Liver (tissue), 9 donors: ENCODE measurements around the gene VPS37B. TPM values are rescaled to one million over a fixed set of nuclear protein-coding genes. Genes with fewer than 3 reads are reported as not detected.
A peak's percentile ranks its signal among the peaks of the same experiment; 100 is the strongest.
"Not testable (repeated sequence)": the region's sequence is repeated elsewhere in the genome, so short reads cannot be mapped to it uniquely, and the experiment has no call there.

Source experiments
- DNase-seq: peaks from one replicate; pipeline ENCODE4 v3.0.0-alpha.2; 2017; ENCODE audit warnings: low spot score
- H3K27ac ChIP-seq, 2 donors: one replicate each; pipeline ENCODE4 v1.7.0; 2013; ENCODE audit warnings: inconsistent platforms in 2 of 2, low read length in 2 of 2, control low read depth in 1 of 2, low read depth in 1 of 2, mild to moderate bottlenecking in 1 of 2
- H3K27me3 ChIP-seq, 4 donors: one replicate each; pipeline versions ENCODE4 v1.6.1 to v1.7.0; 2013; ENCODE audit warnings: low read length in 3 of 4, inconsistent platforms in 1 of 4, mild to moderate bottlenecking in 1 of 4, moderate library complexity in 1 of 4; ENCODE audit not compliant: control insufficient read depth in 4 of 4, insufficient read depth in 4 of 4
- H3K36me3 ChIP-seq, 4 donors: one replicate each; pipeline versions ENCODE4 v1.6.1 to v1.7.0; 2013; ENCODE audit warnings: low read length in 3 of 4, mild to moderate bottlenecking in 3 of 4, low read depth in 1 of 4, moderate library complexity in 1 of 4; ENCODE audit not compliant: control insufficient read depth in 4 of 4, insufficient read depth in 3 of 4
- H3K4me1 ChIP-seq, 4 donors: one replicate each; pipeline versions ENCODE4 v1.6.1 to v1.7.0; 2013; ENCODE audit warnings: low read length in 3 of 4, mild to moderate bottlenecking in 3 of 4, moderate library complexity in 1 of 4; ENCODE audit not compliant: control insufficient read depth in 4 of 4, insufficient read depth in 4 of 4
- H3K4me3 ChIP-seq, 3 donors: one replicate each; pipeline versions ENCODE4 v1.6.1 to v1.7.0; 2013; ENCODE audit warnings: low read length in 3 of 3, control low read depth in 1 of 3, low read depth in 1 of 3, mild to moderate bottlenecking in 1 of 3
- H3K9ac ChIP-seq, 2 donors: one replicate each; pipeline ENCODE4 v1.7.0; 2013; ENCODE audit warnings: low read length in 2 of 2, mild to moderate bottlenecking in 2 of 2, moderate library complexity in 2 of 2, control low read depth in 1 of 2, low read depth in 1 of 2
- H3K9me3 ChIP-seq, 4 donors: one replicate each; pipeline versions ENCODE4 v1.6.1 to v1.7.0; 2013; ENCODE audit warnings: low read length in 3 of 4; ENCODE audit not compliant: control insufficient read depth in 4 of 4
- EGR1 ChIP-seq, 2 donors: IDR thresholded peaks; 2 replicates each; pipeline ENCODE4 v1.6.1; 2016 to 2018; ENCODE audit warnings: antibody characterized with exemption in 2 of 2, low read depth in 2 of 2
- FOXA1 ChIP-seq: IDR thresholded peaks from 2 replicates; pipeline ENCODE4 v1.6.1; 2016; ENCODE audit warnings: antibody characterized with exemption
- FOXA2 ChIP-seq: IDR thresholded peaks from 2 replicates; pipeline ENCODE4 v1.6.1; 2016; ENCODE audit warnings: antibody characterized with exemption
- GABPA ChIP-seq, 2 donors: IDR thresholded peaks in 1 of 2; conservative IDR thresholded peaks in 1 of 2; 2 replicates each; pipeline ENCODE4 v1.6.1; 2016; ENCODE audit warnings: antibody characterized with exemption in 2 of 2, mild to moderate bottlenecking in 1 of 2, moderate library complexity in 1 of 2
- HNF4A ChIP-seq, 2 donors: conservative IDR thresholded peaks; 2 replicates each; pipeline ENCODE4 v1.6.1; 2016; ENCODE audit warnings: antibody characterized with exemption in 2 of 2, mild to moderate bottlenecking in 2 of 2
- HNF4G ChIP-seq: IDR thresholded peaks from 2 replicates; pipeline ENCODE4 v1.6.1; 2016; ENCODE audit warnings: antibody characterized with exemption
- JUND ChIP-seq, 2 donors: IDR thresholded peaks; 2 replicates each; pipeline ENCODE4 v1.6.1; 2016; ENCODE audit warnings: antibody characterized with exemption in 2 of 2
- NR2F2 ChIP-seq: IDR thresholded peaks from 2 replicates; pipeline ENCODE4 v1.6.1; 2016; ENCODE audit warnings: antibody characterized with exemption
- RAD21 ChIP-seq, 2 donors: IDR thresholded peaks; 2 replicates each; pipeline ENCODE4 v1.6.1; 2016; ENCODE audit warnings: antibody characterized with exemption in 2 of 2, mild to moderate bottlenecking in 2 of 2
- RXRA ChIP-seq, 2 donors: IDR thresholded peaks; 2 replicates each; pipeline ENCODE4 v1.6.1; 2017 to 2018; ENCODE audit warnings: antibody characterized with exemption in 2 of 2, mild to moderate bottlenecking in 1 of 2
- SP1 ChIP-seq: IDR thresholded peaks from 2 replicates; pipeline ENCODE4 v1.6.1; 2018; ENCODE audit warnings: antibody characterized with exemption, mild to moderate bottlenecking
- TAF1 ChIP-seq: conservative IDR thresholded peaks from 2 replicates; pipeline ENCODE4 v1.6.1; 2016; ENCODE audit warnings: antibody characterized with exemption, mild to moderate bottlenecking
- YY1 ChIP-seq: IDR thresholded peaks from 2 replicates; pipeline ENCODE4 v1.6.1; 2016; ENCODE audit warnings: antibody characterized with exemption, mild to moderate bottlenecking
- WGBS: extraction: QIAGEN DNeasy Blood & Tissue Kit; methylation state at CpG from one replicate; pipeline ENCODE4 v1.1.7; 2013; 5-methylcytosine and 5-hydroxymethylcytosine counted together
- polyA plus RNA-seq, 2 donors: library from polyadenylated mRNA; stranded (reverse) in 1 of 2; unstranded in 1 of 2; fragments of 200-250 nt in 1 of 2; fragments of >200 nt in 1 of 2; fragmentation: Nextera tagmentation in 1 of 2; extraction: Ambion mirVana in 1 of 2; gene quantifications; one replicate each; pipeline versions ENCODE4 v1.2.1 to v1.2.3, GENCODE V29; 2013 to 2015
- total RNA-seq, 2 donors: library from RNA; depleted of rRNA; stranded (reverse); fragments of >200 nt; gene quantifications; one replicate each; pipeline ENCODE4 v1.2.3, GENCODE V29; 2014
- TF ChIP-seq, protein P1 (sequence below): fragments of 150-350 bp; IDR thresholded peaks from 2 replicates; pipeline ENCODE4 v1.5.1; 2017; ENCODE audit warnings: improper control_type of control experiment, low read depth, low read length; ENCODE audit not compliant: missing input control
- TF ChIP-seq, protein P2 (sequence below): IDR thresholded peaks from 2 replicates; pipeline ENCODE4 v1.6.1; 2016; ENCODE audit warnings: antibody characterized with exemption
- TF ChIP-seq, protein P3 (sequence below): IDR thresholded peaks from 2 replicates; pipeline ENCODE4 v1.6.1; 2016; ENCODE audit warnings: antibody characterized with exemption, mild to moderate bottlenecking
- donor health status: healthy.
- donor health status: healthy.
- donor health status: healthy.
- donor health status: healthy.
- donor health status: healthy.

Gene VPS37B
- total and polyA plus RNA-seq, 4 donors: 2.3 to 6.8 (median 3.8) TPM

DNA sequence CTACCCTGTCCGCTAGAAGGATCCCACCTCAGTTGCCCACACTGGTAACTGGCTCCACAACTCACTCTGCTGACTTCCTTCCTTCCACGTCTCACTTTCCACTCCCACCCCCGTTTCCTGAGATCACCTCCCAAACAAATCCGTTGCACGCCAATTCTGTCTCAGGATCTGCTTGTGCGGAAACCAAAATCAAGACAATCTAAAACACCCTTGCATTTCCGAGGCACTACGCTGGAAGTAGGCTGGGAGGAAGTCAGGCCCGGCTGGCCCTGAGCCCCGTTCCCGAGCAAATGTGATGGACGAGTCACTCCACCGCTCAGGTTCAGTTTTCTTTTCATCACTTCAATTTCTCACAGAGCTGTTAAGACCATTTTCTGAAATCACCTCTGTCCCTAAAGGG lies 47.3 kb upstream of the VPS37B start:
- no peak overlapping the region for H3K27ac ChIP-seq

DNA sequence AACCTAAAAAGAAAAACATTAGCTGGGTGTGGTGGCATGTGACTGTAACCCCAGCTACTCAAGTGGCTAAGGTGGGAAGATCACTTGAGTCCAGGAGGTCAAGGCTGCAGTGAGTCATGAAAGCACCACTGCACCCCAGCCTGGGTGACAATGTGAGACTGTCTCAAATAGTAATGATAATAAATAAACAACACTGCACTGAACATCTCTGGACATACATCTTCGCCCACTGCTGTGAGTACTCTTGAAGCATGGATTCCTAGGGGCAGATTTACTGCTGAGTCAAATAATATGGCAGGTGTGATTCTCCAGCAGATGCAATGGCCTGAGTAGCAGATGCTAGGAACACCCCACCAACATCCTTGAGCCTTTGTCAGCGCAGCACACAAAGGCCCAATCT lies 46.7 kb upstream of the VPS37B start:
- WGBS: 93% methylated on average over 2 of the region's 2 CpGs
- Histone ChIP-seq H3K9me3 (no peaks in the 10 kb centered on the region), H3K27me3 (no peaks in the 10 kb centered on the region), H3K9ac (no peak overlapping the region), H3K4me3 (no peak overlapping the region), H3K4me1 (peaks cover 0 to 2% (median 0%) of the 10 kb centered on the region in 4 donors), H3K27ac (no peak overlapping the region), H3K36me3 (no peaks in the 10 kb centered on the region)
- DNase-seq: no peak
- TF ChIP-seq, protein P1, sequence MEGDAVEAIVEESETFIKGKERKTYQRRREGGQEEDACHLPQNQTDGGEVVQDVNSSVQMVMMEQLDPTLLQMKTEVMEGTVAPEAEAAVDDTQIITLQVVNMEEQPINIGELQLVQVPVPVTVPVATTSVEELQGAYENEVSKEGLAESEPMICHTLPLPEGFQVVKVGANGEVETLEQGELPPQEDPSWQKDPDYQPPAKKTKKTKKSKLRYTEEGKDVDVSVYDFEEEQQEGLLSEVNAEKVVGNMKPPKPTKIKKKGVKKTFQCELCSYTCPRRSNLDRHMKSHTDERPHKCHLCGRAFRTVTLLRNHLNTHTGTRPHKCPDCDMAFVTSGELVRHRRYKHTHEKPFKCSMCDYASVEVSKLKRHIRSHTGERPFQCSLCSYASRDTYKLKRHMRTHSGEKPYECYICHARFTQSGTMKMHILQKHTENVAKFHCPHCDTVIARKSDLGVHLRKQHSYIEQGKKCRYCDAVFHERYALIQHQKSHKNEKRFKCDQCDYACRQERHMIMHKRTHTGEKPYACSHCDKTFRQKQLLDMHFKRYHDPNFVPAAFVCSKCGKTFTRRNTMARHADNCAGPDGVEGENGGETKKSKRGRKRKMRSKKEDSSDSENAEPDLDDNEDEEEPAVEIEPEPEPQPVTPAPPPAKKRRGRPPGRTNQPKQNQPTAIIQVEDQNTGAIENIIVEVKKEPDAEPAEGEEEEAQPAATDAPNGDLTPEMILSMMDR: no peak
- TF ChIP-seq RXRA (IDR thresholded peaks at IDR 0.05) (no peak), TAF1 (no peak), GABPA (IDR thresholded peaks at IDR 0.05 in 1 of 2, conservative IDR thresholded peaks at IDR 0.05 in 1 of 2) (no peak), EGR1 (IDR thresholded peaks at IDR 0.05; ENCODE audit: low read depth in 2 of 2) (no peak), HNF4A (conservative IDR thresholded peaks at IDR 0.05) (no peak), FOXA2 (no peak), NR2F2 (no peak), FOXA1 (no peak), SP1 (no peak), HNF4G (no peak), YY1 (no peak), JUND (IDR thresholded peaks at IDR 0.05) (no peak), RAD21 (IDR thresholded peaks at IDR 0.05) (no peak)
- TF ChIP-seq, protein P2, sequence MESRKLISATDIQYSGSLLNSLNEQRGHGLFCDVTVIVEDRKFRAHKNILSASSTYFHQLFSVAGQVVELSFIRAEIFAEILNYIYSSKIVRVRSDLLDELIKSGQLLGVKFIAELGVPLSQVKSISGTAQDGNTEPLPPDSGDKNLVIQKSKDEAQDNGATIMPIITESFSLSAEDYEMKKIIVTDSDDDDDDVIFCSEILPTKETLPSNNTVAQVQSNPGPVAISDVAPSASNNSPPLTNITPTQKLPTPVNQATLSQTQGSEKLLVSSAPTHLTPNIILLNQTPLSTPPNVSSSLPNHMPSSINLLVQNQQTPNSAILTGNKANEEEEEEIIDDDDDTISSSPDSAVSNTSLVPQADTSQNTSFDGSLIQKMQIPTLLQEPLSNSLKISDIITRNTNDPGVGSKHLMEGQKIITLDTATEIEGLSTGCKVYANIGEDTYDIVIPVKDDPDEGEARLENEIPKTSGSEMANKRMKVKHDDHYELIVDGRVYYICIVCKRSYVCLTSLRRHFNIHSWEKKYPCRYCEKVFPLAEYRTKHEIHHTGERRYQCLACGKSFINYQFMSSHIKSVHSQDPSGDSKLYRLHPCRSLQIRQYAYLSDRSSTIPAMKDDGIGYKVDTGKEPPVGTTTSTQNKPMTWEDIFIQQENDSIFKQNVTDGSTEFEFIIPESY: no peak
- TF ChIP-seq, protein P3, sequence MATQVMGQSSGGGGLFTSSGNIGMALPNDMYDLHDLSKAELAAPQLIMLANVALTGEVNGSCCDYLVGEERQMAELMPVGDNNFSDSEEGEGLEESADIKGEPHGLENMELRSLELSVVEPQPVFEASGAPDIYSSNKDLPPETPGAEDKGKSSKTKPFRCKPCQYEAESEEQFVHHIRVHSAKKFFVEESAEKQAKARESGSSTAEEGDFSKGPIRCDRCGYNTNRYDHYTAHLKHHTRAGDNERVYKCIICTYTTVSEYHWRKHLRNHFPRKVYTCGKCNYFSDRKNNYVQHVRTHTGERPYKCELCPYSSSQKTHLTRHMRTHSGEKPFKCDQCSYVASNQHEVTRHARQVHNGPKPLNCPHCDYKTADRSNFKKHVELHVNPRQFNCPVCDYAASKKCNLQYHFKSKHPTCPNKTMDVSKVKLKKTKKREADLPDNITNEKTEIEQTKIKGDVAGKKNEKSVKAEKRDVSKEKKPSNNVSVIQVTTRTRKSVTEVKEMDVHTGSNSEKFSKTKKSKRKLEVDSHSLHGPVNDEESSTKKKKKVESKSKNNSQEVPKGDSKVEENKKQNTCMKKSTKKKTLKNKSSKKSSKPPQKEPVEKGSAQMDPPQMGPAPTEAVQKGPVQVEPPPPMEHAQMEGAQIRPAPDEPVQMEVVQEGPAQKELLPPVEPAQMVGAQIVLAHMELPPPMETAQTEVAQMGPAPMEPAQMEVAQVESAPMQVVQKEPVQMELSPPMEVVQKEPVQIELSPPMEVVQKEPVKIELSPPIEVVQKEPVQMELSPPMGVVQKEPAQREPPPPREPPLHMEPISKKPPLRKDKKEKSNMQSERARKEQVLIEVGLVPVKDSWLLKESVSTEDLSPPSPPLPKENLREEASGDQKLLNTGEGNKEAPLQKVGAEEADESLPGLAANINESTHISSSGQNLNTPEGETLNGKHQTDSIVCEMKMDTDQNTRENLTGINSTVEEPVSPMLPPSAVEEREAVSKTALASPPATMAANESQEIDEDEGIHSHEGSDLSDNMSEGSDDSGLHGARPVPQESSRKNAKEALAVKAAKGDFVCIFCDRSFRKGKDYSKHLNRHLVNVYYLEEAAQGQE: no peak

More for the DNA sequence above, 47.3 kb upstream of the VPS37B start:
- no peaks in the 10 kb centered on the region for H3K27me3 ChIP-seq
- H3K4me1 ChIP-seq: no peaks in the 10 kb centered on the region
- no peak overlapping the region for H3K4me3 ChIP-seq
- no peak for TF ChIP-seq RAD21 (IDR thresholded peaks at IDR 0.05)
- TF ChIP-seq HNF4G: no peak
- peak; percentile 26 for TF ChIP-seq NR2F2
- no peak for TF ChIP-seq RXRA (IDR thresholded peaks at IDR 0.05)
- TF ChIP-seq EGR1 (IDR thresholded peaks at IDR 0.05; ENCODE audit: low read depth in 2 of 2): no peak
- no peak for TF ChIP-seq JUND (IDR thresholded peaks at IDR 0.05)
- TF ChIP-seq YY1: no peak
- TF ChIP-seq FOXA2: no peak
- no peaks in the 10 kb centered on the region for H3K9me3 ChIP-seq
- DNase-seq: no peak
- H3K36me3 ChIP-seq: no peaks in the 10 kb centered on the region
- H3K9ac ChIP-seq: no peak overlapping the region
- 75% methylated on average over 13 of the region's 13 CpGs for WGBS

DNA sequence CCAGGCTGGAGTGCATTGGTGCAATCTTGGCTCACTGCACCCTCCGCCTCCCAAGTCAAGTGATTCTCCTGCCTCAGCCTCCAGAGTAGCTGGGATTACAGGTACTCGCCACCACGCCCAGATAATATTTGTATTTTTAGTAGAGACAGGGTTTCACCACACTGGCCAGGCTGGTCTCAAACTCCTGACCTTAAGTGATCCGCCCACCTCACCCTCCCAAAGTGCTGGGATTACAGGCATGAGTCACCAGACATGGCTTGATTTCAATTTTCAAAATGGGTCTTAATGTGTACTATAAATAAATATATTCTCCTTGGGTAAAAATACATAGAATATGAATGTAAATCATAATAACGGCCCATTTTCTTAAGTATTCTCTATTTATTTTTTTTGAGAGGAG lies 45.4 kb upstream of the VPS37B start:
- H3K9ac ChIP-seq, H3K36me3 ChIP-seq, H3K4me1 ChIP-seq, H3K9me3 ChIP-seq, DNase-seq, H3K27ac ChIP-seq, H3K4me3 ChIP-seq, H3K27me3 ChIP-seq: not testable (repeated sequence)
- 89% methylated on average over 5 of the region's 5 CpGs for WGBS
